Measurements from ENCODE around the gene AFDN. TPM values are rescaled to one million over a fixed set of nuclear protein-coding genes. Genes with fewer than 3 reads are reported as not detected.
"Not testable (repeated sequence)": the region's sequence is repeated elsewhere in the genome, so short reads cannot be mapped to it uniquely, and the experiment has no call there.

AFDN gene
- total and polyA plus RNA-seq, 9 donors, result 24.4 to 266 (median 86.6) TPM

- WGBS, 3 donors, result 76 to 92% (median 90%) methylated on average over 10 of the region's 10 CpGs
- Histone ChIP-seq H3K9me3 (no peaks in the 10 kb centered on the region), H3K27ac (no peak overlapping the region), H3K4me1 (ENCODE audit: insufficient read depth) (no peaks in the 10 kb centered on the region), H3K4me3 (no peak overlapping the region), H3K36me3 (no peaks in the 10 kb centered on the region), H3K27me3 (no peaks in the 10 kb centered on the region)
- intact Hi-C loops (cut with DNase I), result no loop called here
- TF ChIP-seq EP300 (IDR thresholded peaks at IDR 0.05) (no peak), POLR2A (IDR thresholded peaks at IDR 0.05) (no peak), CTCF (IDR thresholded peaks at IDR 0.05) (no peak)
- DNase-seq, result no peak
Measured at GRCh38 chr6:168001029-168001332, 174.3 kb downstream of the AFDN start.

- 82 to 92% (median 91%) methylated on average over 19 to 21 of the region's 21 CpGs for WGBS, 3 donors
- not testable (repeated sequence) for DNase-seq
Measured at GRCh38 chr6:168001514-168001913, 174.8 kb downstream of the AFDN start.

GRCh38 chr6:168002804-168003203 lies 176.1 kb downstream of the AFDN start:
- no peak overlapping the region for H3K4me3 ChIP-seq
- H3K4me1 ChIP-seq (ENCODE audit: insufficient read depth), result no peaks in the 10 kb centered on the region
- 89 to 98% (median 97%) methylated on average over 6 of the region's 6 CpGs for WGBS, 3 donors
- no peaks in the 10 kb centered on the region for H3K36me3 ChIP-seq
- TF ChIP-seq POLR2A (IDR thresholded peaks at IDR 0.05) (no peak), CTCF (IDR thresholded peaks at IDR 0.05) (no peak), EP300 (IDR thresholded peaks at IDR 0.05) (no peak)
- H3K27me3 ChIP-seq, result no peaks in the 10 kb centered on the region
- DNase-seq, result no peak
- no peaks in the 10 kb centered on the region for H3K9me3 ChIP-seq
- intact Hi-C loops (cut with DNase I), result no loop called here
- H3K27ac ChIP-seq, result no peak overlapping the region

More at GRCh38 chr6:168001514-168001913, 174.8 kb downstream of the AFDN start:
- H3K27me3 ChIP-seq; H3K36me3 ChIP-seq; H3K9me3 ChIP-seq; H3K4me1 ChIP-seq (ENCODE audit: insufficient read depth); intact Hi-C loops (cut with DNase I); H3K4me3 ChIP-seq; H3K27ac ChIP-seq: not testable (repeated sequence)

GRCh38 chr6:168004023-168004422 lies 177.3 kb downstream of the AFDN start:
- Histone ChIP-seq H3K36me3 (no peaks in the 10 kb centered on the region), H3K9me3 (no peaks in the 10 kb centered on the region), H3K4me3 (no peak overlapping the region), H3K27ac (no peak overlapping the region), H3K27me3 (no peaks in the 10 kb centered on the region), H3K4me1 (ENCODE audit: insufficient read depth) (no peaks in the 10 kb centered on the region)
- DNase-seq, result no peak
- intact Hi-C loops (cut with DNase I), result no loop called here
- whole genome bisulfite sequencing, 3 donors, result 72 to 84% (median 80%) methylated on average over 7 of the region's 7 CpGs
- TF ChIP-seq POLR2A (IDR thresholded peaks at IDR 0.05) (no peak), CTCF (IDR thresholded peaks at IDR 0.05) (no peak), EP300 (IDR thresholded peaks at IDR 0.05) (no peak)

- intact Hi-C loops (cut with DNase I), result no loop called here
- DNase-seq, result no peak
Measured at GRCh38 chr6:168004945-168005344, 178.2 kb downstream of the AFDN start.

More at GRCh38 chr6:168004945-168005344, 178.2 kb downstream of the AFDN start:
- Histone ChIP-seq H3K27ac (no peak overlapping the region), H3K27me3 (no peaks in the 10 kb centered on the region), H3K36me3 (no peaks in the 10 kb centered on the region), H3K9me3 (no peaks in the 10 kb centered on the region), H3K4me1 (ENCODE audit: insufficient read depth) (no peaks in the 10 kb centered on the region), H3K4me3 (no peak overlapping the region)
- TF ChIP-seq EP300 (IDR thresholded peaks at IDR 0.05) (no peak), CTCF (IDR thresholded peaks at IDR 0.05) (no peak), POLR2A (IDR thresholded peaks at IDR 0.05) (no peak)
- WGBS, 3 donors, result 92 to 95% (median 93%) methylated on average over 11 of the region's 11 CpGs
